Measurements from ENCODE around the gene EIF3K. TPM values are rescaled to one million over a fixed set of nuclear protein-coding genes. Genes with fewer than 3 reads are reported as not detected.

The EIF3K gene
- total RNA-seq, 1 donor, result 317 TPM

DNA sequence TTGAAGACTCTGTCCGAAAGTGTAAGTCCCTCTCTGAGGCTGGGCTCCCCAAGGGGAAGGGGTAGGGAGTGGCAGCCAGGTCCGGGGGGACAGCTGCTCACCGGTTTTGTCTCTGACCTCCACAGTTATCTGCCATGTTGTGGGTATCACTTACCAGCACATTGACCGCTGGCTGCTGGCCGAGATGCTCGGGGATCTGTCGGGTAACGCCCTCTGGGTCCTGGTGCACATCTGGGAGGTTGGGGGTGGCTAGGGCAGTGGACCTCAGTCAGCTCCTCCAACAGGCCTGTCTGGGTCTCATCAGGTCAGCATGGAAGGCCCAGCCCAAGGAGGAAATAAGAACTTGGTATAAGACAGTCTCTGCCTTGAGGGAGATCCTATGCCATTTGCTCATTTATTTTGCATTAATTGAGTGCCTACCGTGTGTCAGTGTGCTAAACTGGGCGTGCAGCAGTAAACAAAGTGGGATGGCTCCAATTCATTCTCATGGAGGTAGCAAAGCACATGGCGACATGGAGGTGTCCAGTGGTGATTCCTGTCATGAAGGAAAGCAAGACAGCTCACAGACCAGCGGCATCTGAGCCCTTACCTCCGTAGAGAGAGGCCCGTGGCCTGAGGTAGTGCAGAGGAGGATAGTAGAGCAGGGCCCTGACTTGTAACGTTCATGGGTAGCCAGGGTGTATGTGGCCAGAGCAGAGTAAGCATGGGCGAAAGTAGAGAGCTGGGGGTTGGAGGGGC lies 13.7 kb downstream of the EIF3K start:
- TF ChIP-seq CTCF (IDR thresholded peaks at IDR 0.05; ENCODE audit: extremely low read depth, low read depth, low read length), result no peak
- Histone ChIP-seq H3K9me3 (ENCODE audit: low read depth, low read length) (no peaks in the 10 kb centered on the region), H4K20me1 (ENCODE audit: insufficient read depth, low read length) (peaks cover 9% of the 10 kb centered on the region), H3K79me2 (ENCODE audit: insufficient read depth, low read length) (peaks cover 4% of the 10 kb centered on the region), H2AFZ (ENCODE audit: low read length) (no peak overlapping the region), H3K4me2 (ENCODE audit: insufficient read depth, low read length) (no peak overlapping the region), H3K27ac (ENCODE audit: low read depth, low read length) (no peak overlapping the region), H3K36me3 (ENCODE audit: insufficient read depth, low read length) (peaks cover 38% of the 10 kb centered on the region), H3K27me3 (ENCODE audit: insufficient read depth, low read length) (no peaks in the 10 kb centered on the region), H3K4me3 (ENCODE audit: insufficient read depth, low read length) (no peak overlapping the region), H3K4me1 (ENCODE audit: insufficient read depth, low read length) (no peaks in the 10 kb centered on the region)
- peak; percentile 37 for DNase-seq (ENCODE audit: insufficient read length, low spot score, missing footprints)

DNA sequence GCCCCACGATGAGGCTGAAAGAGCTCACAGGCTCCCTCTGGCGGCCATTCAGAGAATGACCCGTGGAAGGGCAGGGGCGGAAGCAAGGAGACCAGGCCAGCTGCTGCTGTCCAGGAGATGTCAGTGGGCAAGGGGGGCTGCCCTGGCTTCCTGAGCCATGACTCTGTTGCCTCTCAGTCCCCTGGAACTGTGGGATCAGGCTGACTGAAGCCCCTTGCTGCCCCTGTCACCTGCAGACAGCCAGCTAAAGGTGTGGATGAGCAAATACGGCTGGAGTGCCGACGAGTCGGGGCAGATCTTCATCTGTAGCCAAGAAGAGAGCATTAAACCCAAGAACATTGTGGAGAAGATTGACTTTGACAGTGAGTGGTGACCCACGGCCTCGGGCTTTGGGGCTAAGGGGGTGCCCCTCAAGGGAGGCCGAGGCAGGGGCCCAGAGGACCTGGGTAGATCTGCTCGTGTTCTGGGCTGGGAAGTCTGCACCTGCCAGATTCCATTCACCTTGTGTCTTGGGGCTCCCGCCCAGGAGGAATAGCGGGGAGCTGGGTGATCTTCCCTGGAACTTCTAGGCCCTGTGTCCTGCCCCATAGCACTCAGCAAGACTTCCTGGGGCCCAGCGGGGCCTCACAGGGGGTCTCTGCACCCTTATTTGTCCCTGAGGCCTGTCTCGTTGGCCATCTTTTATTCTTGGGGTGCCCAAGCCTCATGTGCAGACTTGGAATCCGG lies 15.9 kb downstream of the EIF3K start:
- Histone ChIP-seq H3K27me3 (ENCODE audit: insufficient read depth, low read length) (no peaks in the 10 kb centered on the region), H3K9me3 (ENCODE audit: low read depth, low read length) (no peaks in the 10 kb centered on the region), H3K4me1 (ENCODE audit: insufficient read depth, low read length) (no peaks in the 10 kb centered on the region), H3K4me3 (ENCODE audit: insufficient read depth, low read length) (no peak overlapping the region), H4K20me1 (ENCODE audit: insufficient read depth, low read length) (peaks cover 9% of the 10 kb centered on the region), H3K36me3 (ENCODE audit: insufficient read depth, low read length) (peaks cover 30% of the 10 kb centered on the region), H3K79me2 (ENCODE audit: insufficient read depth, low read length) (peaks cover 4% of the 10 kb centered on the region), H3K27ac (ENCODE audit: low read depth, low read length) (no peak overlapping the region), H3K4me2 (ENCODE audit: insufficient read depth, low read length) (no peak overlapping the region), H2AFZ (ENCODE audit: low read length) (no peak overlapping the region)
- peak; percentile 93 for TF ChIP-seq CTCF (IDR thresholded peaks at IDR 0.05; ENCODE audit: extremely low read depth, low read depth, low read length)
- peak; percentile 89 for DNase-seq (ENCODE audit: insufficient read length, low spot score, missing footprints)

DNA sequence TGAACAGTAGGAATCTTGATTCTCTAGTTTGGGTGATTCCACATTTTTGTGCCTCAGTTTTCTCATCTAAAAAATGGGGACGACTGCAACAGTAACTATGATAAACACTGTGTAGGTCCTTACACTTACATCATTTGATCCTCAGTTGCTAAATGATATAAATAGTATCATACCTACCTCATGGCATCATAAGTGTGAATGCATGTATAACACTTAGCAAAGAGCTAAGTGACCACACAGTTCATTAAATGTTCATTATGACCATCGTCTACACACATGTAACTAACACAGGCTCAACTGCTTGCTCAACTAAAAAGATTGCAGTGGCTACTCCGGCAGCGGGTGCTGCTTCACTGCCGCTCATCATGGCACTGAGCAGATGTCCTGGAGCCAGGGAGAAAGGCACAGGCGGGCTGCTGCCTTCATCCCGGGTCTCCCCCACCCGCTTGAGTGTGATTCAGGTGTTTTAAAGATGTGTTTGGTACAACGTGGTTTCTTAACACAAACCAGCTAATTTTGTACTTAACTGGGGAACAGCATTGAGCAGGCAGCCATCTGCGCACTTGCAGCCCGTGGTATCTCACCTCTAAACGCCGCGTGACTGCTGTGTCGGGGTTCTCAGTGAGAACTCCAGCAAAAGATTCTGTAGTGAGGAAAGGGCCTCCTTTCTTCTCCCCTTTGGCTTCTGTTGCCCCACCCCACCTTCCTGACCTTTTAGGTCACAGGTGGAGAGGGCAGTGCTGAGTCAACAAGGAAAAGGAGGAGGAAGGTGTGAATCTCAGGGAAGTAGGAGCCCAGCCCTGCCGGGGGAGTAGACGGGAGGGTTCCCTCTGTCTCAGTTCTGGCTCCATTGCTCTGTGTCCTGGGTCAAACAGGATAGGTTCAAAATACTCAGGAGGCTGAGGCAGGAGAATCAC lies 16.8 kb downstream of the EIF3K start:
- peaks cover 9% of the 10 kb centered on the region for H4K20me1 ChIP-seq (ENCODE audit: insufficient read depth, low read length)
- peaks cover 26% of the 10 kb centered on the region for H3K36me3 ChIP-seq (ENCODE audit: insufficient read depth, low read length)
- H2AFZ ChIP-seq (ENCODE audit: low read length), result no peak overlapping the region
- no peak for TF ChIP-seq CTCF (IDR thresholded peaks at IDR 0.05; ENCODE audit: extremely low read depth, low read depth, low read length)
- peak; percentile 51 for DNase-seq (ENCODE audit: insufficient read length, low spot score, missing footprints)
- H3K79me2 ChIP-seq (ENCODE audit: insufficient read depth, low read length), result peaks cover 4% of the 10 kb centered on the region
- H3K4me2 ChIP-seq (ENCODE audit: insufficient read depth, low read length), result no peak overlapping the region
- no peaks in the 10 kb centered on the region for H3K9me3 ChIP-seq (ENCODE audit: low read depth, low read length)
- no peaks in the 10 kb centered on the region for H3K27me3 ChIP-seq (ENCODE audit: insufficient read depth, low read length)
- no peak overlapping the region for H3K4me3 ChIP-seq (ENCODE audit: insufficient read depth, low read length)
- no peak overlapping the region for H3K27ac ChIP-seq (ENCODE audit: low read depth, low read length)
- H3K4me1 ChIP-seq (ENCODE audit: insufficient read depth, low read length), result no peaks in the 10 kb centered on the region
